Natural killer cell (primary cell): ENCODE data around the gene MN1. TPM values are rescaled to one million over a fixed set of nuclear protein-coding genes. Genes with fewer than 3 reads are reported as not detected.

ENCODE experiments used
- ATAC-seq, 3 donors: fragments of 150-1000 bp in 2 of 3; fragments of 200-7000 bp in 1 of 3; cut with Tn5 transposase; 1 replicate in 1 of 3; 2 replicates in 2 of 3; pipeline ENCODE4 v1.10.0; 2021; ENCODE audit warnings: mild to moderate bottlenecking in 2 of 3, moderate library complexity in 2 of 3
- DNase-seq, 2 donors: peaks; one replicate each; pipeline versions ENCODE4 v3.0.0 to v3.0.0-alpha.2; 2013 to 2021; ENCODE audit warnings: mixed read lengths in 1 of 2
- H3K27ac ChIP-seq: one replicate; pipeline ENCODE4 v1.5.1; 2013; ENCODE audit warnings: mild to moderate bottlenecking, low read length
- H3K27me3 ChIP-seq: one replicate; pipeline ENCODE4 v1.6.1; 2013; ENCODE audit warnings: low read length; ENCODE audit not compliant: control insufficient read depth, insufficient read depth
- H3K36me3 ChIP-seq: one replicate; pipeline ENCODE4 v1.6.1; 2013; ENCODE audit warnings: low read length; ENCODE audit not compliant: control insufficient read depth, insufficient read depth
- H3K4me1 ChIP-seq: one replicate; pipeline ENCODE4 v1.6.1; 2013; ENCODE audit warnings: low read length; ENCODE audit not compliant: control insufficient read depth, insufficient read depth
- H3K4me3 ChIP-seq: one replicate; pipeline ENCODE4 v1.5.1; 2013; ENCODE audit warnings: low read length
- H3K9me3 ChIP-seq: one replicate; pipeline ENCODE4 v1.6.1; 2013; ENCODE audit warnings: low read length; ENCODE audit not compliant: control insufficient read depth, insufficient read depth
- H3K27ac Mint-ChIP-seq, 2 donors: one replicate each; pipeline ENCODE4 v1.8.0; 2022; ENCODE audit warnings: mild to moderate bottlenecking in 2 of 2, mixed read lengths in 2 of 2, moderate library complexity in 1 of 2
- H3K27me3 Mint-ChIP-seq, 2 donors: one replicate each; pipeline ENCODE4 v1.8.0; 2022; ENCODE audit warnings: low read depth in 2 of 2, mixed read lengths in 2 of 2
- H3K36me3 Mint-ChIP-seq: one replicate; pipeline ENCODE4 v1.8.0; 2022; ENCODE audit warnings: mixed read lengths
- H3K4me1 Mint-ChIP-seq, 2 donors: one replicate each; pipeline ENCODE4 v1.8.0; 2022; ENCODE audit warnings: mixed read lengths in 2 of 2
- H3K4me3 Mint-ChIP-seq: one replicate; pipeline ENCODE4 v1.8.0; 2022; ENCODE audit warnings: mild to moderate bottlenecking, moderate library complexity, mixed read lengths
- H3K9me3 Mint-ChIP-seq, 2 donors: one replicate each; pipeline ENCODE4 v1.8.0; 2022; ENCODE audit warnings: mixed read lengths in 2 of 2
- CTCF ChIP-seq: fragments of 200-600 bp; IDR thresholded peaks from one replicate; pipeline ENCODE4 v1.8.0; 2022; ENCODE audit warnings: antibody characterized with exemption
- WGBS: methylation state at CpG from one replicate; pipeline ENCODE4 v1.1.7; 2013; ENCODE audit warnings: missing lambda C conversion rate; ENCODE audit not compliant: insufficient coverage; 5-methylcytosine and 5-hydroxymethylcytosine counted together
- intact Hi-C: fragments of 100-400 bp; cut with micrococcal nuclease; formaldehyde crosslinking; loops from one replicate; pipeline ENCODE4 v1.14.2; 2022
- total RNA-seq, 4 donors: library from RNA; stranded (reverse); fragments of 120-200 nt in 1 of 4; gene quantifications; one replicate each; pipeline versions ENCODE4 v1.2.3 to v1.2.4, GENCODE V29; 2013 to 2022

Gene MN1
- total RNA-seq, 3 donors from 2014 or later (not counting 1 experiment from before 2014, with no cell fraction given): 0.39 to 0.83 (median 0.82) TPM

- Mint-ChIP-seq H3K27ac (no peak overlapping the region), H3K36me3 (no peaks in the 10 kb centered on the region), H3K9me3 (no peaks in the 10 kb centered on the region), H3K4me3 (no peak overlapping the region), H3K27me3 (peaks cover 0 to 7% of the 10 kb centered on the region in 2 donors), H3K4me1 (no peaks in the 10 kb centered on the region)
- Histone ChIP-seq H3K36me3 (no peaks in the 10 kb centered on the region), H3K27ac (no peak overlapping the region), H3K9me3 (no peaks in the 10 kb centered on the region), H3K4me3 (no peak overlapping the region), H3K4me1 (no peaks in the 10 kb centered on the region), H3K27me3 (no peaks in the 10 kb centered on the region)
- DNase-seq (no peak), ATAC-seq (no peak)
- 89% methylated on average over 6 of the region's 6 CpGs for WGBS
- intact Hi-C loops: no loop called here
- TF ChIP-seq CTCF: no peak
Observed at GRCh38 chr22:27814993-27815392, 13.4 kb upstream of the MN1 start.

- Histone ChIP-seq H3K36me3 (no peaks in the 10 kb centered on the region), H3K4me3 (no peak overlapping the region), H3K27me3 (no peaks in the 10 kb centered on the region), H3K27ac (no peak overlapping the region), H3K9me3 (no peaks in the 10 kb centered on the region), H3K4me1 (no peaks in the 10 kb centered on the region)
- Mint-ChIP-seq H3K36me3 (no peaks in the 10 kb centered on the region), H3K27me3 (peaks cover 10 to 14% of the 10 kb centered on the region in 2 donors), H3K4me3 (no peak overlapping the region), H3K9me3 (no peaks in the 10 kb centered on the region), H3K27ac (no peak overlapping the region), H3K4me1 (no peaks in the 10 kb centered on the region)
- DNase-seq (no peak), ATAC-seq (no peak)
- TF ChIP-seq CTCF: no peak
- WGBS: 93% methylated on average over 3 of the region's 3 CpGs
- intact Hi-C loops: no loop called here
Observed at GRCh38 chr22:27811778-27812177, 10.2 kb upstream of the MN1 start.

DNA sequence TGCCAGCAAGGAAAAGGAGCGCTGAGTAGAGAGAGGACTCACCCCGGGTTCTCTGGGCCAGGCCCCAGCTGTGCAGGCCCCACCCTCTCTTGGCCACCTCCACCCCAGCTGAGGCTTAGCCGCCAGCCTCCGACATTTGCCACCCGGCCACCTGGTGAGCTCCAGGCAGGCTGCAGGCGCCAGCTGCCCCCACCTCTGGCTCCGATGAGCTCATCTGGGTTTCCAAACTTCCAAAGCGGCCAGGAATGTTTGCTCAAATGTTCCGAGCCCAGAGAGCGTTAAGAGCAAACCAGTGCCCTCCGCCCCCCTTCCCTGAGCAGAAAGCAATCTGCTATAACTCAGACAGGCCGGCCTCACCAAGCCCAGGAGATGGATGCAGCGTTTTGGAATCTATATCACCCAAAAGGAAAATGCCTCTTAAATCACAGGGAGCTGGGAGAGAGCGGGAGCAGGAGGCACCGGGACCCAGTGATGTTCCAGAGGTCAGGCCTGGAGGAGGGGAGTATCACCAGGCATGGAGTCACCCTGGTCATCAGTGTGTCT lies 9.1 kb upstream of the MN1 start:
- Mint-ChIP-seq H3K4me3 (no peak overlapping the region), H3K4me1 (peaks cover 0 to under 1% of the 10 kb centered on the region in 2 donors), H3K9me3 (no peaks in the 10 kb centered on the region), H3K27ac (no peak overlapping the region), H3K36me3 (no peaks in the 10 kb centered on the region), H3K27me3 (peaks cover 7 to 16% of the 10 kb centered on the region in 2 donors)
- H3K9me3 ChIP-seq: no peaks in the 10 kb centered on the region
- no peak for DNase-seq
- H3K27me3 ChIP-seq: no peaks in the 10 kb centered on the region
- ATAC-seq: no peak
- no peaks in the 10 kb centered on the region for H3K36me3 ChIP-seq
- H3K4me1 ChIP-seq: no peaks in the 10 kb centered on the region
- intact Hi-C loops: no loop called here
- TF ChIP-seq CTCF: no peak
- 87% methylated on average over 15 of the region's 15 CpGs for WGBS
- H3K27ac ChIP-seq: no peak overlapping the region
- no peak overlapping the region for H3K4me3 ChIP-seq
